Spleen (tissue), 11 donors: ENCODE measurements around the gene RTCA. TPM values are rescaled to one million over a fixed set of nuclear protein-coding genes. Genes with fewer than 3 reads are reported as not detected.

Experiments used
- DNase-seq: peaks from one replicate; pipeline ENCODE4 v3.0.0-alpha.2; 2020
- H3K27ac ChIP-seq, 8 donors: fragments of 200-600 bp; sonication (generic) in 7 of 8; 1 replicate in 4 of 8; 2 replicates in 4 of 8; pipeline versions ENCODE4 v1.5.0 to v1.8.0; 2016 to 2021; ENCODE audit warnings: inconsistent platforms in 4 of 8, mild to moderate bottlenecking in 4 of 8, moderate library complexity in 1 of 8
- H3K27me3 ChIP-seq, 7 donors: fragments of 200-600 bp; sonication (generic) in 6 of 7; replicated peaks in 1 of 7; 1 replicate in 4 of 7; 2 replicates in 3 of 7; pipeline versions ENCODE4 v1.5.0 to v1.8.0; 2016 to 2021; ENCODE audit warnings: inconsistent platforms in 3 of 7, mild to moderate bottlenecking in 1 of 7
- H3K36me3 ChIP-seq, 6 donors: fragments of 200-600 bp; sonication (generic) in 5 of 6; 1 replicate in 4 of 6; 2 replicates in 2 of 6; pipeline versions ENCODE4 v1.5.0 to v1.8.0; 2016 to 2021; ENCODE audit warnings: inconsistent platforms in 2 of 6
- H3K4me1 ChIP-seq, 6 donors: fragments of 200-600 bp; sonication (generic) in 5 of 6; 1 replicate in 3 of 6; 2 replicates in 3 of 6; pipeline versions ENCODE4 v1.5.0 to v1.8.0; 2016 to 2021; ENCODE audit warnings: inconsistent platforms in 3 of 6
- H3K4me3 ChIP-seq, 8 donors: fragments of 200-600 bp; sonication (generic) in 7 of 8; 1 replicate in 4 of 8; 2 replicates in 4 of 8; pipeline versions ENCODE4 v1.5.0 to v1.8.0; 2016 to 2021; ENCODE audit warnings: inconsistent platforms in 4 of 8, mild to moderate bottlenecking in 4 of 8, moderate library complexity in 2 of 8
- H3K9me3 ChIP-seq, 8 donors: fragments of 200-600 bp; sonication (generic) in 7 of 8; 1 replicate in 4 of 8; 2 replicates in 4 of 8; pipeline versions ENCODE4 v1.5.0 to v1.8.0; 2016 to 2021; ENCODE audit warnings: inconsistent platforms in 4 of 8
- POLR2A ChIP-seq, 3 donors: fragments of 450-650 bp; IDR thresholded peaks; one replicate each; pipeline ENCODE4 v1.5.1; 2017; ENCODE audit warnings: antibody characterized with exemption in 3 of 3, mild to moderate bottlenecking in 1 of 3
- POLR2AphosphoS5 ChIP-seq, 3 donors: sonication (generic); formaldehyde crosslinking; IDR thresholded peaks; one replicate each; pipeline ENCODE4 v1.5.1; 2017; ENCODE audit warnings: antibody characterized with exemption in 3 of 3
- WGBS, 5 donors: extraction: QIAGEN DNeasy Blood & Tissue Kit in 3 of 5; methylation state at CpG; one replicate each; pipeline versions ENCODE4 v1.1.5 to v1.1.7; 2013 to 2018; 5-methylcytosine and 5-hydroxymethylcytosine counted together
- intact Hi-C: fragments of 100-400 bp; cut with DNase I; formaldehyde crosslinking; loops from one replicate; pipeline ENCODE4 v1.15.0; 2023; ENCODE audit warnings: low total_unique reads
- polyA plus RNA-seq, 3 donors: library from polyadenylated mRNA; stranded (reverse); fragments of 200-250 nt; gene quantifications; one replicate each; pipeline ENCODE4 v1.2.1, GENCODE V29; 2013
- total RNA-seq, 7 donors: library from RNA; depleted of rRNA in 3 of 7; stranded (reverse); fragments of >200 nt in 3 of 7; fragmentation: NEBNext Ultra II Directional in 4 of 7; extraction: Animal tissue kit (Norgen Biotek cat#: 25700) in 4 of 7; gene quantifications; one replicate each; pipeline versions ENCODE4 v1.1.0 to v1.2.1, GENCODE V29; 2016 to 2021
- TF ChIP-seq, protein P1 (sequence below), 11 experiments: fragments of 200-600 bp in 7 of 11; fragments of 450-650 bp in 4 of 11; sonication (generic) in 4 of 11; IDR thresholded peaks in 8 of 11; conservative IDR thresholded peaks in 3 of 11; 1 replicate in 7 of 11; 2 replicates in 4 of 11; pipeline versions ENCODE4 v1.4.0 to v1.8.0; 2016 to 2021; ENCODE audit warnings: antibody characterized with exemption in 11 of 11, inconsistent platforms in 4 of 11, mild to moderate bottlenecking in 1 of 11
- donor health status: healthy with polysubstance abuse.
- donor health status: DM: no; HTN: no; CAD: no; lungs with moderate emphysema.
- donor health status: DM: no; HTN: no; CAD: no.
- donor health status: Bipolar disorder and iron deficiency.
- donor health status: healthy.
- donor health status: DM: no; HTN: no; CAD: no.
- donor health status: DM: yes; HTN: yes; CAD: no.

The RTCA gene
- total and polyA plus RNA-seq, 10 donors = 19.7 to 42.6 (median 30.0) TPM

- peak; percentile 95 for DNase-seq
- peak; percentile 79 to 94 (median 92) for TF ChIP-seq POLR2AphosphoS5 (IDR thresholded peaks at IDR 0.05)
- TF ChIP-seq POLR2A (IDR thresholded peaks at IDR 0.05) = peak in 1 of 3 donors; percentile 62
- TF ChIP-seq, protein P1, sequence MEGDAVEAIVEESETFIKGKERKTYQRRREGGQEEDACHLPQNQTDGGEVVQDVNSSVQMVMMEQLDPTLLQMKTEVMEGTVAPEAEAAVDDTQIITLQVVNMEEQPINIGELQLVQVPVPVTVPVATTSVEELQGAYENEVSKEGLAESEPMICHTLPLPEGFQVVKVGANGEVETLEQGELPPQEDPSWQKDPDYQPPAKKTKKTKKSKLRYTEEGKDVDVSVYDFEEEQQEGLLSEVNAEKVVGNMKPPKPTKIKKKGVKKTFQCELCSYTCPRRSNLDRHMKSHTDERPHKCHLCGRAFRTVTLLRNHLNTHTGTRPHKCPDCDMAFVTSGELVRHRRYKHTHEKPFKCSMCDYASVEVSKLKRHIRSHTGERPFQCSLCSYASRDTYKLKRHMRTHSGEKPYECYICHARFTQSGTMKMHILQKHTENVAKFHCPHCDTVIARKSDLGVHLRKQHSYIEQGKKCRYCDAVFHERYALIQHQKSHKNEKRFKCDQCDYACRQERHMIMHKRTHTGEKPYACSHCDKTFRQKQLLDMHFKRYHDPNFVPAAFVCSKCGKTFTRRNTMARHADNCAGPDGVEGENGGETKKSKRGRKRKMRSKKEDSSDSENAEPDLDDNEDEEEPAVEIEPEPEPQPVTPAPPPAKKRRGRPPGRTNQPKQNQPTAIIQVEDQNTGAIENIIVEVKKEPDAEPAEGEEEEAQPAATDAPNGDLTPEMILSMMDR (IDR thresholded peaks at IDR 0.05 in 8 of 11, conservative IDR thresholded peaks at IDR 0.05 in 3 of 11) = peak in 1 of 11 experiments; percentile 12
Observed at GRCh38 chr1:100249537-100250257, 16.3 kb upstream of the RTCA start, which contains the start of gene DBT. DBT (minus strand) TSS chr1:100249834; CDS start chr1:100249820, 14 bp downstream.

DNA sequence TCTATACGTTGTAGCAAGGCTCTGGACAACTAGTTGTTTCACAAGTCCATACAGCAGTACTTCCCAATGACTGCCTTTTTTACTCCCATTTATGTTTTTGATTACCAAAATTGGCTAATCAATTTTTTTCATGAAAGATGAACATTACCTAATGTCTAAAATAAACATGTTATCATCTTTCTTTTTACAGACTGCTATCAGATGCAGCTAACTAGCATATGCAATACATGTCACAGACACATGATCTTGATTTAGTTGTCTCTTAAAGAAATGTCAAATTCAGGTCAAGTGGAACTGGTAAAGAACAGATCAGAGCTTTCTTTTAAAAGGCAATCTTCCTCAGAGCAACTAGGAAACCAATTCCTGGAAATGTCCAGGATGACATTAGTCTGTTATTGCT, 15.8 kb upstream of the RTCA start:
- peak overlapping the region; percentile 62 to 87 (median 76) for H3K4me3 ChIP-seq
- DNase-seq = no peak

More at GRCh38 chr1:100249537-100250257, 16.3 kb upstream of the RTCA start, which contains the start of gene DBT:
- intact Hi-C loops = no loop called here
- WGBS, 5 donors = 0 to 2% (median 1%) methylated on average over 30 to 31 of the region's 31 CpGs
- Histone ChIP-seq H3K4me3 (peak within 1 kb of the TSS; percentile 62 to 87 (median 76)), H3K36me3 (no peaks in the 10 kb centered on the region), H3K9me3 (no peaks in the 10 kb centered on the region), H3K4me1 (peaks cover 0 to 55% (median 37%) of the 10 kb centered on the region in 6 donors), H3K27me3 (no peaks in the 10 kb centered on the region), H3K27ac (peak within 1 kb of the TSS; percentile 72 to 90 (median 85))

DNA sequence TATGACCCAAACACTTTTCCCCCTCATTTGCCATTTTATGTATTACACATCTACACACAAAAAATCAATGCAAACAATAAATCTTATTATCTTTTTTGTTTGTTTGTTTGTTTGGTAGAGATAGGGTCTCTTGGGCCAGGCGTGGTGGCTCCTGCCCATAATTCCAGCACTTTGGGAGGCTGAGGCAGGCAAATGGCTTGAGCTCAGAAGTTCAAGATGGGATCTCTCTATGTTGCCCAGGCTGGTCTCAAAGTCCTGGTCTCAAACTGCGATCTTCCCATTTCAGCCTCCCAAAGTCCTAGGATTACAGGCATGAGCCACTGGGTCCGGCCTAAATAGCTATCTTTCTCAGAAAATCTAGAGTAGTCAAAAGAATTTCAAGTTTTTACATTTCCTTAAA, 15.2 kb upstream of the RTCA start:
- 95 to 99% (median 96%) methylated on average over 3 of the region's 3 CpGs for WGBS, 5 donors
- H3K4me3 ChIP-seq = no peak overlapping the region
- DNase-seq = no peak
- H3K27me3 ChIP-seq = no peaks in the 10 kb centered on the region
- H3K36me3 ChIP-seq = no peaks in the 10 kb centered on the region
- no peaks in the 10 kb centered on the region for H3K9me3 ChIP-seq
- H3K4me1 ChIP-seq = peaks cover 0 to 44% (median 33%) of the 10 kb centered on the region in 6 donors
- TF ChIP-seq POLR2A (IDR thresholded peaks at IDR 0.05) (no peak), POLR2AphosphoS5 (IDR thresholded peaks at IDR 0.05) (no peak)
- TF ChIP-seq, protein P1 (IDR thresholded peaks at IDR 0.05 in 8 of 11, conservative IDR thresholded peaks at IDR 0.05 in 3 of 11) = no peak
- intact Hi-C loops = no loop called here
- peak overlapping the region in 2 of 8 donors; percentile 86 to 90 for H3K27ac ChIP-seq

More for the DNA sequence above, 15.8 kb upstream of the RTCA start:
- Histone ChIP-seq H3K4me1 (peaks cover 0 to 49% (median 35%) of the 10 kb centered on the region in 6 donors), H3K27me3 (no peaks in the 10 kb centered on the region), H3K27ac (peak overlapping the region; percentile 42 to 90 (median 85)), H3K36me3 (no peaks in the 10 kb centered on the region), H3K9me3 (no peaks in the 10 kb centered on the region)
- intact Hi-C loops = no loop called here
- TF ChIP-seq POLR2AphosphoS5 (IDR thresholded peaks at IDR 0.05) = no peak
- TF ChIP-seq POLR2A (IDR thresholded peaks at IDR 0.05) = no peak
- TF ChIP-seq, protein P1 (IDR thresholded peaks at IDR 0.05 in 8 of 11, conservative IDR thresholded peaks at IDR 0.05 in 3 of 11) = no peak
- WGBS, 5 donors = 0% methylated on average over 1 of the region's 1 CpG

GRCh38 chr1:100252901-100253300, 13.1 kb upstream of the RTCA start:
- 81 to 95% (median 88%) methylated on average over 4 of the region's 4 CpGs for WGBS, 5 donors
- DNase-seq = no peak
- no peak for TF ChIP-seq POLR2A (IDR thresholded peaks at IDR 0.05)
- TF ChIP-seq, protein P1 (IDR thresholded peaks at IDR 0.05 in 8 of 11, conservative IDR thresholded peaks at IDR 0.05 in 3 of 11) = no peak
- TF ChIP-seq POLR2AphosphoS5 (IDR thresholded peaks at IDR 0.05) = no peak
- H3K27me3 ChIP-seq = no peaks in the 10 kb centered on the region
- no peak overlapping the region for H3K4me3 ChIP-seq
- H3K27ac ChIP-seq = no peak overlapping the region
- intact Hi-C loops = no loop called here
- peaks cover 0 to 24% (median 19%) of the 10 kb centered on the region in 6 donors for H3K4me1 ChIP-seq
- no peaks in the 10 kb centered on the region for H3K9me3 ChIP-seq
- no peaks in the 10 kb centered on the region for H3K36me3 ChIP-seq
